C4-2B (cell line): ENCODE results near the gene TBC1D4.

Experiments used
- CTCF ChIP-seq: fragments of 450-650 bp; conservative IDR thresholded peaks from 2 replicates; pipeline ENCODE4 v1.5.1; 2017; ENCODE audit warnings: mild to moderate bottlenecking
- ZFX ChIP-seq: fragments of 450-650 bp; IDR thresholded peaks from 2 replicates; pipeline ENCODE4 v1.6.1; 2017

- TF ChIP-seq CTCF = no peak
- no peak for TF ChIP-seq ZFX
Measured at GRCh38 chr13:75296641-75297040, 185.3 kb downstream of the TBC1D4 start.
